Omental fat pad (tissue), 4 donors: ENCODE results near the gene RAPGEF4. TPM values are rescaled to one million over a fixed set of nuclear protein-coding genes. Genes with fewer than 3 reads are reported as not detected.

Experiments
- ATAC-seq: fragments of 150-250 bp; one replicate; pipeline ENCODE4 v1.9.1; 2016; ENCODE audit warnings: mild to moderate bottlenecking, moderate library complexity; ENCODE audit not compliant: low FRiP score
- DNase-seq: peaks from one replicate; pipeline ENCODE4 v3.0.0-alpha.2; 2019; ENCODE audit warnings: low spot score
- total RNA-seq, 4 donors: library from RNA; depleted of rRNA; stranded (reverse); fragments of >200 nt; gene quantifications; one replicate each; pipeline ENCODE4 v1.1.0, GENCODE V29; 2016
- TF ChIP-seq, protein P1 (sequence below), 3 donors: fragments of 450-650 bp; IDR thresholded peaks; one replicate each; pipeline ENCODE4 v1.5.1; 2016 to 2017; ENCODE audit warnings: antibody characterized with exemption in 3 of 3, mild to moderate bottlenecking in 3 of 3, moderate library complexity in 2 of 3

Gene RAPGEF4
- total RNA-seq, 4 donors from 2014 or later = 11.7 to 25.6 (median 20.0) TPM

- ATAC-seq (no peak), DNase-seq (no peak)
- TF ChIP-seq, protein P1, sequence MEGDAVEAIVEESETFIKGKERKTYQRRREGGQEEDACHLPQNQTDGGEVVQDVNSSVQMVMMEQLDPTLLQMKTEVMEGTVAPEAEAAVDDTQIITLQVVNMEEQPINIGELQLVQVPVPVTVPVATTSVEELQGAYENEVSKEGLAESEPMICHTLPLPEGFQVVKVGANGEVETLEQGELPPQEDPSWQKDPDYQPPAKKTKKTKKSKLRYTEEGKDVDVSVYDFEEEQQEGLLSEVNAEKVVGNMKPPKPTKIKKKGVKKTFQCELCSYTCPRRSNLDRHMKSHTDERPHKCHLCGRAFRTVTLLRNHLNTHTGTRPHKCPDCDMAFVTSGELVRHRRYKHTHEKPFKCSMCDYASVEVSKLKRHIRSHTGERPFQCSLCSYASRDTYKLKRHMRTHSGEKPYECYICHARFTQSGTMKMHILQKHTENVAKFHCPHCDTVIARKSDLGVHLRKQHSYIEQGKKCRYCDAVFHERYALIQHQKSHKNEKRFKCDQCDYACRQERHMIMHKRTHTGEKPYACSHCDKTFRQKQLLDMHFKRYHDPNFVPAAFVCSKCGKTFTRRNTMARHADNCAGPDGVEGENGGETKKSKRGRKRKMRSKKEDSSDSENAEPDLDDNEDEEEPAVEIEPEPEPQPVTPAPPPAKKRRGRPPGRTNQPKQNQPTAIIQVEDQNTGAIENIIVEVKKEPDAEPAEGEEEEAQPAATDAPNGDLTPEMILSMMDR (IDR thresholded peaks at IDR 0.05) = no peak
Observed at GRCh38 chr2:172769879-172770278, 34.2 kb downstream of the RAPGEF4 start.

- TF ChIP-seq, protein P1 (IDR thresholded peaks at IDR 0.05) = no peak
- no peak for ATAC-seq
Observed at GRCh38 chr2:172770887-172771286, 35.2 kb downstream of the RAPGEF4 start.

DNA sequence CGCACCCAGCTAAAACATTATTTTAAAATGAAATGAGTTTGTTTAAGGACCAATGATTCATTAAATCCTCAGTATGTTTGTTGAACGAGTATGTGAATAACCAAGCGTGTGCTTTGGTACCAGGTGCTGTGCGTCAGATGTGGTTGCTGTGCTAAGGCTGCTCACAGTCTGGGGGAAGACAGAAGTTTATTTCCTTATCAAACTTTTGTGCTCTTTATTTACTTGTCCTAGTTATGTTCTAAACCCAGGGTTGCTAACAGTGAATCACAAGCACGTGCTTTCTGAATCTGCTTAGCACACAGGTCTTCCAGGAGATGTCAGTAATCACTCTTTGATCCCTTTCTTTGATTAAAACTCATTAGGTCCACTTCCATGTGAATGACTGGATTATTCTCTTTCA, 37.0 kb downstream of the RAPGEF4 start:
- TF ChIP-seq, protein P1 (IDR thresholded peaks at IDR 0.05) = no peak
- ATAC-seq = no peak
- no peak for DNase-seq

More at GRCh38 chr2:172770887-172771286, 35.2 kb downstream of the RAPGEF4 start:
- DNase-seq = no peak

DNA sequence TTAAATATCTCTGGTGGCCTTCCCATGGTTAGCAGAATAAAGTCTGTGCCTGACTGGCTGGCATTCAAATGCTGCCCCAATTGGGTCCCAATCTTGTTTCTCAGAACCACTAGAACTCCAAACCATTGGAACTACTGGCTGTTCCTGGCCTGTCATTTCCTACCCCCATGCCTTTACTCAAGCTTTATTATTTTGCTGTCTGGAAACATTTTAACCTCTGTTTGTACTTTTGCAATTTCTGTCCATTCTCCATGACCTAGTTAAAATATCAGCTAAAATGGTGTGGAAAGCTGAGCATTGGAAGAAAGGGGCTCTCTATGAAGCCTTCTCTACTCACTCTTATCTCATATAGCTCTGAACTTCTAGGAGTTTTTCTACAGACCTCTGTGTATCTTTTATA, 38.7 kb downstream of the RAPGEF4 start:
- TF ChIP-seq, protein P1 (IDR thresholded peaks at IDR 0.05) = no peak

DNA sequence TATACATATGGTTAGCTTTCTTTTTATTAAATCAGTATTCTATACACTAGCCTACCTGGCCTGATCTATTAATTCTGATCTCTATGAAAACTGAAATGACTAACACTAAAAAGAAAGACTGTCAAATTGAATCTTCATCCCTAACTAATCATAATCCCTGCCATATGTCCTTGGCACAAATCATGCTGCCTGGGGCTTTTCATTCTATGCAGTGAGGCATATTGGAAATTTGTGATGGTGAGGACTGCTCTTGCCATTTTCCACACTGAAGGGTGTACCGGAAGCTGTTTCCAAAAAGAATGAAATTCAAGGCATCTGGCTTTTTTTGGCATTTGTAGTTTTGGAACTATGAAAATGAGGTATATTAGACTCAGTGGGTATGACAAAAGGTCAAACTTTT, 39.7 kb downstream of the RAPGEF4 start:
- no peak for DNase-seq
- ATAC-seq = no peak
- TF ChIP-seq, protein P1 (IDR thresholded peaks at IDR 0.05) = no peak

More for the DNA sequence above, 38.7 kb downstream of the RAPGEF4 start:
- no peak for DNase-seq
- ATAC-seq = no peak

DNA sequence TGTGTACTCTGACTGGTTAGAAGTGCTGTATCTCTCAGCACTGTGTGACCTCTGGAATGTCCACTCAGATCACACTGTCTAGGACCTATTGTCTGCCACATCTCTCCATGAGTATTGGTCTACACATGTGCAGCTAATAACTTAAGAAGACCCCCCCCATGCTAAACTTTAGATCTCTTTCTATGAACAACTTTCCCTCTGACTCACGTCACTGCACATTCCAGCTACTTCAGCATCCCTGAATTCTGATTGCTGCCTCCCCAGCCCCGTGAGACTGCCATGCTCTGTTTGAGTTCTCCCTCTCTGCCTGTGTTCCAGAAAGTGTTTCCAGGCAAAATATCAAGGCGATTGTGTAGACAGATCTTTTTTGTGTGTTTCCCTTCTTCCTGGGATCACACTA, 41.8 kb downstream of the RAPGEF4 start:
- DNase-seq (no peak), ATAC-seq (no peak)

More for the DNA sequence above, 41.8 kb downstream of the RAPGEF4 start:
- TF ChIP-seq, protein P1 (IDR thresholded peaks at IDR 0.05) = no peak
